ENCODE data around the gene ZBTB6.

The ZBTB6 gene

DNA sequence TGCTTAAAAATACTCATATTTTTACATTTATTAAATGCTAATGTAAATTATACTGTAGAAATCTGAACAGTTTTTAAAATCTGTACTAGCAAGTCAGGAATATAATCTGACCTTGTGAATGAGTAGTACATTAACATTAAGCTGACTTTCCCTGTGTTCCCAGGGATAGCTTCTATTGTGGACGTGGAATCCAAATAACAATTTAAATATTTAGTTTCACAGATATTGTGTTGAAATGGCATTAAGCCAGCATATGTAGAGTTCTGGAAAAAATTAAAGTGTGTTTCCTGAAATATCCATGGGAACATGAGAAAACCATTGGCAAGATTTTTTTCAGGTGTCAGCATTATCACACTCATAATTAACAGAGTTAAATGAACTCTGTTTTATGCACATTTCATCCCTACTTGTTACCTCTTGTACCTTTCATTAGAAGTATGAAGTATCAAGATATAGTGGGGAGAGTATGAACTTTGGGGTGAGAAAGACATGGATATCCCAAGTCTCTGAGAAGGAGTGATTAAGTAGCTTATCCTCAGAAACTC is 33.4 kb upstream of the ZBTB6 start:
- Histone ChIP-seq H2BK120ac (ENCODE audit: low read depth, low read length) (no peak overlapping the region), H3K4ac (ENCODE audit: low read depth in 1 of 2, low read length in 2 of 2) (no peak overlapping the region), H3K27me3 (ENCODE audit: control insufficient read depth in 1 of 2, insufficient read depth in 1 of 2, low read length in 2 of 2) (no peaks in the 10 kb centered on the region), H3K36me3 (ENCODE audit: control insufficient read depth in 1 of 2, insufficient read depth in 2 of 2, low read depth in 1 of 2, low read length in 2 of 2) (peaks cover 0 to 8% of the 10 kb centered on the region in 2 experiments), H3K23ac (ENCODE audit: low read length in 2 of 2) (no peak overlapping the region), H2AK5ac (ENCODE audit: low read length, severe bottlenecking) (no peak overlapping the region), H3K14ac (ENCODE audit: low read length in 2 of 2) (no peak overlapping the region), H3K4me3 (ENCODE audit: insufficient read depth in 1 of 2, low read depth in 1 of 2, low read length in 2 of 2) (no peak overlapping the region), H4K8ac (ENCODE audit: low read length) (no peak overlapping the region), H3K9ac (ENCODE audit: low read length) (no peak overlapping the region), H3K27ac (ENCODE audit: low read length, poor library complexity, severe bottlenecking) (no peak overlapping the region), H4K91ac (ENCODE audit: low read length) (no peak overlapping the region), H3K79me1 (replicated peaks; ENCODE audit: low read length, poor library complexity, severe bottlenecking) (no peaks in the 10 kb centered on the region), H3K18ac (ENCODE audit: low read depth in 1 of 2, low read length in 2 of 2) (no peak overlapping the region), H3K4me2 (ENCODE audit: low read length, poor library complexity, severe bottlenecking) (no peak overlapping the region), H2AFZ (ENCODE audit: low read depth, low read length) (no peak overlapping the region), H2BK5ac (ENCODE audit: low read depth, low read length, poor library complexity, severe bottlenecking) (no peak overlapping the region), H3K9me3 (ENCODE audit: control insufficient read depth, low read length) (no peaks in the 10 kb centered on the region), H2BK15ac (ENCODE audit: low read depth, poor library complexity, severe bottlenecking) (no peak overlapping the region), H2BK12ac (ENCODE audit: low read length in 2 of 2) (no peak overlapping the region), H3K4me1 (ENCODE audit: control insufficient read depth, insufficient read depth, low read depth, low read length) (peaks cover 5% of the 10 kb centered on the region)
- DNase-seq = no peak
- WGBS = no CpG with 5 or more reads among the region's 1 CpG

GRCh38 chr9:122944960-122945888 is 32.1 kb upstream of the ZBTB6 start:
- Histone ChIP-seq H3K36me3 (ENCODE audit: control insufficient read depth in 1 of 2, insufficient read depth in 2 of 2, low read depth in 1 of 2, low read length in 2 of 2) (peaks cover 0 to 8% of the 10 kb centered on the region in 2 experiments), H3K4me1 (ENCODE audit: control insufficient read depth, insufficient read depth, low read depth, low read length) (peaks cover 5% of the 10 kb centered on the region), H2BK120ac (ENCODE audit: low read depth, low read length) (no peak overlapping the region), H3K14ac (ENCODE audit: low read length in 2 of 2) (no peak overlapping the region), H4K91ac (ENCODE audit: low read length) (no peak overlapping the region), H3K27ac (ENCODE audit: low read length, poor library complexity, severe bottlenecking) (no peak overlapping the region), H2AK5ac (ENCODE audit: low read length, severe bottlenecking) (no peak overlapping the region), H2BK5ac (ENCODE audit: low read depth, low read length, poor library complexity, severe bottlenecking) (no peak overlapping the region), H3K4me2 (ENCODE audit: low read length, poor library complexity, severe bottlenecking) (no peak overlapping the region), H2BK12ac (ENCODE audit: low read length in 2 of 2) (no peak overlapping the region), H3K27me3 (ENCODE audit: control insufficient read depth in 1 of 2, insufficient read depth in 1 of 2, low read length in 2 of 2) (no peaks in the 10 kb centered on the region), H4K8ac (ENCODE audit: low read length) (no peak overlapping the region), H3K23ac (ENCODE audit: low read length in 2 of 2) (no peak overlapping the region), H3K4ac (ENCODE audit: low read depth in 1 of 2, low read length in 2 of 2) (no peak overlapping the region), H2AFZ (ENCODE audit: low read depth, low read length) (no peak overlapping the region), H2BK15ac (ENCODE audit: low read depth, poor library complexity, severe bottlenecking) (no peak overlapping the region), H3K9ac (ENCODE audit: low read length) (no peak overlapping the region), H3K4me3 (ENCODE audit: insufficient read depth in 1 of 2, low read depth in 1 of 2, low read length in 2 of 2) (no peak overlapping the region), H3K79me1 (replicated peaks; ENCODE audit: low read length, poor library complexity, severe bottlenecking) (no peaks in the 10 kb centered on the region), H3K18ac (ENCODE audit: low read depth in 1 of 2, low read length in 2 of 2) (no peak overlapping the region), H3K9me3 (ENCODE audit: control insufficient read depth, low read length) (no peaks in the 10 kb centered on the region)
- WGBS = 100% methylated on average over 1 of the region's 4 CpGs
- peak; percentile 47 for DNase-seq

DNA sequence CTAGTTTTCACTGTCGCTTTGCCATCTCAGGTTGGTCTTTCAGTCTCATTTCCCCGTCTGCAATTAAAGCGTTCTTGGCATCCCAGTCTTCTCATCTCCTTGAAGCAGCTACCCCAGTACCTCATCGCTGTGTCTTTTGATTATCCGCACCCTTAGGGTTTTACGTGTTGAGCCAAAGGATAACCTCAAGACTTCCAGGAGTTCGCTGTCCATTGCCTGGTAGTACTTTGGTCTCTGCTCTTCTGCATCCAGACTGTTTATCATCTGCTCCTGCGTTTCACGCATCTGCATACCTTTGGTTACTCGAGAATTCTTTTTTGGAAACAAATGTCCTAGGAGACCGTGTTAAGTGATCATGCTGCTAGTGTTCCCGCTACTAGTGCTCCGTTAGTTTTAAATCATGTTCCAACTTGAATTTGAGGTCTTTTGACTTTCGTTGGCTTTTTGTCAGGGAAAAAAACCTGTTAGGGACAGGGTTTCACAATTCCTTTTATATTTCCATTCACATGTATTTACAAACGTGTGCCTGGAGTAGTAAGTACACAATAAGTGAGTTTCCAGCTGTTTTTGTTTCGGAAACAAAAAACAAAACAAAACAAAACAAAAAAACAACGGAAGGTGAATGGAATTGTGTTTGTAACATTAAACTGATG is 28.6 kb upstream of the ZBTB6 start:
- H3K36me3 ChIP-seq (ENCODE audit: control insufficient read depth in 1 of 2, insufficient read depth in 2 of 2, low read depth in 1 of 2, low read length in 2 of 2) = peaks cover 7 to 28% of the 10 kb centered on the region in 2 experiments
- 8% methylated on average over 13 of the region's 17 CpGs for WGBS
- peak overlapping the region in 1 of 2 experiments; percentile 85 for H3K4ac ChIP-seq (ENCODE audit: low read depth in 1 of 2, low read length in 2 of 2)
- H3K27ac ChIP-seq (ENCODE audit: low read length, poor library complexity, severe bottlenecking) = peak overlapping the region; percentile 89
- DNase-seq = peak; percentile 84
- H3K79me1 ChIP-seq (replicated peaks; ENCODE audit: low read length, poor library complexity, severe bottlenecking) = peaks cover 8% of the 10 kb centered on the region
- no peak overlapping the region for H2AK5ac ChIP-seq (ENCODE audit: low read length, severe bottlenecking)
- H2BK120ac ChIP-seq (ENCODE audit: low read depth, low read length) = no peak overlapping the region
- no peaks in the 10 kb centered on the region for H3K9me3 ChIP-seq (ENCODE audit: control insufficient read depth, low read length)
- no peak overlapping the region for H2BK5ac ChIP-seq (ENCODE audit: low read depth, low read length, poor library complexity, severe bottlenecking)
- H3K9ac ChIP-seq (ENCODE audit: low read length) = peak overlapping the region; percentile 95
- H2AFZ ChIP-seq (ENCODE audit: low read depth, low read length) = peak overlapping the region; percentile 97
- H3K4me1 ChIP-seq (ENCODE audit: control insufficient read depth, insufficient read depth, low read depth, low read length) = peaks cover 5% of the 10 kb centered on the region
- H3K27me3 ChIP-seq (ENCODE audit: control insufficient read depth in 1 of 2, insufficient read depth in 1 of 2, low read length in 2 of 2) = no peaks in the 10 kb centered on the region
- peak overlapping the region in 1 of 2 experiments; percentile 42 for H2BK12ac ChIP-seq (ENCODE audit: low read length in 2 of 2)
- H2BK15ac ChIP-seq (ENCODE audit: low read depth, poor library complexity, severe bottlenecking) = no peak overlapping the region
- H4K8ac ChIP-seq (ENCODE audit: low read length) = no peak overlapping the region
- peak overlapping the region; percentile 88 to 90 for H3K4me3 ChIP-seq (ENCODE audit: insufficient read depth in 1 of 2, low read depth in 1 of 2, low read length in 2 of 2)
- H3K4me2 ChIP-seq (ENCODE audit: low read length, poor library complexity, severe bottlenecking) = peak overlapping the region; percentile 76
- peak overlapping the region in 1 of 2 experiments; percentile 93 for H3K14ac ChIP-seq (ENCODE audit: low read length in 2 of 2)
- no peak overlapping the region for H3K23ac ChIP-seq (ENCODE audit: low read length in 2 of 2)
- no peak overlapping the region for H4K91ac ChIP-seq (ENCODE audit: low read length)
- H3K18ac ChIP-seq (ENCODE audit: low read depth in 1 of 2, low read length in 2 of 2) = peak overlapping the region in 1 of 2 experiments; percentile 97

Measured in mesenchymal stem cell (in vitro differentiated cells and primary cell).